Prostate gland (tissue), 2 donors: ENCODE data around the gene VRK1. TPM values are rescaled to one million over a fixed set of nuclear protein-coding genes. Genes with fewer than 3 reads are reported as not detected.

Experiments used
- DNase-seq: peaks from one replicate; pipeline ENCODE4 v3.0.0-alpha.2; 2019; ENCODE audit warnings: low spot score
- H3K27ac ChIP-seq, 2 donors: fragments of 200-600 bp; sonication (generic); 2 replicates each; pipeline ENCODE4 v1.5.1; 2017 to 2019
- H3K27me3 ChIP-seq: fragments of 200-600 bp; sonication (generic); replicated peaks from 2 replicates; pipeline ENCODE4 v1.5.1; 2019; ENCODE audit not compliant: insufficient read depth
- H3K36me3 ChIP-seq, 2 donors: fragments of 200-600 bp; sonication (generic); 1 replicate in 1 of 2; 2 replicates in 1 of 2; pipeline versions ENCODE4 v1.5.1 to v1.8.1; 2017 to 2019
- H3K4me1 ChIP-seq: fragments of 200-600 bp; sonication (generic); replicated peaks from 2 replicates; pipeline ENCODE4 v1.5.1; 2019
- H3K4me3 ChIP-seq, 2 donors: fragments of 200-600 bp; sonication (generic); 2 replicates each; pipeline ENCODE4 v1.5.1; 2017 to 2019
- H3K9me3 ChIP-seq: fragments of 200-600 bp; sonication (generic); 2 replicates; pipeline ENCODE4 v1.5.1; 2017
- CTCF ChIP-seq, 4 experiments: fragments of 200-600 bp in 2 of 4; fragments of 450-650 bp in 2 of 4; sonication (generic) in 2 of 4; IDR thresholded peaks; 1 replicate in 3 of 4; 2 replicates in 1 of 4; pipeline ENCODE4 v1.5.1; 2016 to 2019; ENCODE audit warnings: antibody characterized with exemption in 4 of 4, mild to moderate bottlenecking in 2 of 4, moderate library complexity in 2 of 4
- POLR2A ChIP-seq: fragments of 450-650 bp; IDR thresholded peaks from one replicate; pipeline ENCODE4 v1.6.1; 2016; ENCODE audit warnings: antibody characterized with exemption, mild to moderate bottlenecking
- POLR2AphosphoS5 ChIP-seq: sonication (generic); formaldehyde crosslinking; IDR thresholded peaks from one replicate; pipeline ENCODE4 v1.6.1; 2017; ENCODE audit warnings: antibody characterized with exemption
- WGBS: methylation state at CpG from one replicate; pipeline ENCODE4 v1.1.5; 2018; 5-methylcytosine and 5-hydroxymethylcytosine counted together
- intact Hi-C: fragments of 100-400 bp; cut with DNase I; formaldehyde crosslinking; loops from one replicate; pipeline ENCODE4 v1.14.2; 2022
- total RNA-seq, 2 donors: library from RNA; depleted of rRNA; stranded (reverse); fragments of >200 nt; gene quantifications; one replicate each; pipeline ENCODE4 v1.1.0, GENCODE V29; 2016

Gene VRK1
- total RNA-seq, 2 donors from 2014 or later, result 11.4 to 20.3 TPM

- H3K4me3 ChIP-seq, result no peak overlapping the region
- WGBS, result 81% methylated on average over 3 of the region's 3 CpGs
- no peak for DNase-seq
- H3K9me3 ChIP-seq, result no peaks in the 10 kb centered on the region
- no peaks in the 10 kb centered on the region for H3K27me3 ChIP-seq
- no peaks in the 10 kb centered on the region for H3K36me3 ChIP-seq
- intact Hi-C loops, result no loop called here
- no peaks in the 10 kb centered on the region for H3K4me1 ChIP-seq
- TF ChIP-seq CTCF (IDR thresholded peaks at IDR 0.05) (no peak), POLR2AphosphoS5 (no peak), POLR2A (no peak)
- H3K27ac ChIP-seq, result no peak overlapping the region
These were observed 104.8 kb downstream of the VRK1 start for GRCh38 chr14:96902004-96902403.

DNA sequence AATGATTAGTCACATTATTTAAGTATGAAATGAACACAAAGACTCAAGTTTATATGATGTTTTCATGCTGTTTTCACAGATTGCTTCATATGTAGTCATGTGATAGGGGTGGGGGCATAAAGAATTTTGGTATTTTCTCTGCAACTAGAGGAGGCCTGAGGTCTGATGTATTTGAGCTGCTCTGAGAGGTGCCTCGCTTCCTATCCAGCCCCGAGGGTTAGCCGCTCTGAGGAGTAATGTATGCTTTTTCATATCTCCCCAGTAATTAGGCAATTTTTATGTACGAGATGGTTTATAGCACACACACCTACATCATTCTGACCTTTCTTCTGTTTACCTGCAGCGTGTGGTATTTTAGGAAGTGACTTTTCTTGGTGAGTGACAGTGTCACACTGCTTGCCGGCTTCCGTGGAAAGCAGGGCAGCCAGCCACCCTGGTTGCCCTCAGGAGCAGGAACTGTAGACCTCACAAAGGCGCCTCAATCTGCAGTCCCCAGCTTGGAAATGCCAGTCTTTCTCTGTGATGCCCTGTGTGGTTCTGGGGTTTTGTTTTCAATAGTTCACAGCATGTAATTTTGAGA lies 106.4 kb downstream of the VRK1 start:
- no peaks in the 10 kb centered on the region for H3K27me3 ChIP-seq
- no peak for DNase-seq
- no peak for TF ChIP-seq POLR2AphosphoS5
- TF ChIP-seq POLR2A, result no peak
- TF ChIP-seq CTCF (IDR thresholded peaks at IDR 0.05), result no peak
- no peak overlapping the region for H3K27ac ChIP-seq
- no peaks in the 10 kb centered on the region for H3K9me3 ChIP-seq
- intact Hi-C loops, result no loop called here
- WGBS, result 80% methylated on average over 8 of the region's 8 CpGs
- no peaks in the 10 kb centered on the region for H3K36me3 ChIP-seq
- no peak overlapping the region for H3K4me3 ChIP-seq
- no peaks in the 10 kb centered on the region for H3K4me1 ChIP-seq

- 37% methylated on average over 3 of the region's 3 CpGs for WGBS
- intact Hi-C loops, result no loop called here
- H3K9me3 ChIP-seq, result no peaks in the 10 kb centered on the region
- no peak overlapping the region for H3K4me3 ChIP-seq
- H3K27me3 ChIP-seq, result no peaks in the 10 kb centered on the region
- H3K27ac ChIP-seq, result no peak overlapping the region
- DNase-seq, result no peak
- H3K4me1 ChIP-seq, result no peaks in the 10 kb centered on the region
- no peaks in the 10 kb centered on the region for H3K36me3 ChIP-seq
- TF ChIP-seq POLR2A, result no peak
- TF ChIP-seq CTCF (IDR thresholded peaks at IDR 0.05), result no peak
- no peak for TF ChIP-seq POLR2AphosphoS5
These were observed 107.0 kb downstream of the VRK1 start for GRCh38 chr14:96904201-96904600.

DNA sequence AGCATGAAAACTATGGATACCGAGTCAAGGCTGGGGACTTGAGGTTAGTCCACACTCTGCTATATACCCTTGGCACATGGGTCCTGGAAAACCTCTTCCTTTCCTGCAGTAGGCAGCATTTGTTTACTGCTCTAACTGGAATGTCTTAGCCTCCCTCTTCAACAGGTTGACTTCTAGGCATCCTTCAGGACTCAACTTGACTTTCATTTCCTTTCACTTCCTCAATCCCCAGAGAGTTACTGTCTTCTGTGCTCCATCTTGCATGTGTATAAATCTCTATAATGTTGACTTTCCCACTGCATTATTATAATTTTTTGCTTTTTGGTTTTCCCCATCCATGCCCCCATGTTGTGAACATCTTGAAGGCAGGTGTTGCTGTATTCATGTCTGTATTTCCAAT lies 107.9 kb downstream of the VRK1 start:
- no peak overlapping the region for H3K27ac ChIP-seq
- DNase-seq, result no peak
- H3K36me3 ChIP-seq, result no peaks in the 10 kb centered on the region
- no peaks in the 10 kb centered on the region for H3K9me3 ChIP-seq
- intact Hi-C loops, result no loop called here
- TF ChIP-seq POLR2A (no peak), CTCF (IDR thresholded peaks at IDR 0.05) (no peak), POLR2AphosphoS5 (no peak)
- WGBS, result 91% methylated on average over 1 of the region's 1 CpG
- no peaks in the 10 kb centered on the region for H3K27me3 ChIP-seq
- no peaks in the 10 kb centered on the region for H3K4me1 ChIP-seq
- H3K4me3 ChIP-seq, result no peak overlapping the region

- intact Hi-C loops, result no loop called here
- H3K27ac ChIP-seq, result no peak overlapping the region
- DNase-seq, result no peak
- H3K27me3 ChIP-seq, result no peaks in the 10 kb centered on the region
- H3K36me3 ChIP-seq, result no peaks in the 10 kb centered on the region
- no peak overlapping the region for H3K4me3 ChIP-seq
- no peak for TF ChIP-seq POLR2AphosphoS5
- TF ChIP-seq CTCF (IDR thresholded peaks at IDR 0.05), result no peak
- no peak for TF ChIP-seq POLR2A
- H3K4me1 ChIP-seq, result no peaks in the 10 kb centered on the region
- no peaks in the 10 kb centered on the region for H3K9me3 ChIP-seq
- WGBS, result 76% methylated on average over 3 of the region's 3 CpGs
These were observed 108.6 kb downstream of the VRK1 start for GRCh38 chr14:96905825-96906224.
